HL-60 (cell line): ENCODE results near the gene ACRV1.

ENCODE experiments used
- DNase-seq, 2 experiments: peaks; one replicate each; pipeline ENCODE4 v3.0.0-alpha.2; 2010 to 2020; ENCODE audit warnings: low read depth in 1 of 2, low spot score in 1 of 2
- H3K27ac ChIP-seq: fragments of 250-450 bp; sonication (Bioruptor Pico); replicated peaks from 2 replicates; pipeline ENCODE4 v1.5.1; 2020; ENCODE audit warnings: mild to moderate bottlenecking, moderate library complexity
- H3K27me3 ChIP-seq: fragments of 250-450 bp; sonication (Bioruptor Pico); 2 replicates; pipeline ENCODE4 v1.5.1; 2021; ENCODE audit warnings: mild to moderate bottlenecking, moderate library complexity; ENCODE audit not compliant: insufficient read depth, poor library complexity, severe bottlenecking
- H3K4me3 ChIP-seq: replicated peaks from 2 replicates; pipeline ENCODE4 v1.5.1; 2011; ENCODE audit warnings: mild to moderate bottlenecking, control low read depth, low read length; ENCODE audit not compliant: insufficient read depth
- CTCF ChIP-seq: IDR thresholded peaks from one replicate; pipeline ENCODE4 v1.5.1; 2011; ENCODE audit warnings: low read length, control low read depth, inconsistent platforms; ENCODE audit not compliant: insufficient read depth
- GABPA ChIP-seq: IDR thresholded peaks from 2 replicates; pipeline ENCODE4 v1.6.1; 2012; ENCODE audit warnings: low read depth
- POLR2AphosphoS5 ChIP-seq: IDR thresholded peaks from 2 replicates; pipeline ENCODE4 v1.6.1; 2012; ENCODE audit warnings: low read depth
- REST ChIP-seq: IDR thresholded peaks from 2 replicates; pipeline ENCODE4 v1.6.1; 2012; ENCODE audit warnings: low read depth; ENCODE audit not compliant: insufficient replicate concordance
- SPI1 ChIP-seq: IDR thresholded peaks from 2 replicates; pipeline ENCODE4 v1.6.1; 2012; ENCODE audit warnings: low read depth, mild to moderate bottlenecking, borderline replicate concordance

Gene ACRV1

GRCh38 chr11:125688632-125689031, 8.0 kb upstream of the ACRV1 start:
- Histone ChIP-seq H3K4me3 (no peak overlapping the region), H3K27me3 (no peaks in the 10 kb centered on the region), H3K27ac (no peak overlapping the region)
- TF ChIP-seq SPI1: no peak
- TF ChIP-seq CTCF: no peak
- no peak for DNase-seq

GRCh38 chr11:125688066-125688465, 7.4 kb upstream of the ACRV1 start:
- no peak for TF ChIP-seq GABPA
- no peak for TF ChIP-seq CTCF
- TF ChIP-seq SPI1: no peak
- TF ChIP-seq POLR2AphosphoS5: no peak
- TF ChIP-seq REST: no peak
- Histone ChIP-seq H3K4me3 (no peak overlapping the region), H3K27me3 (no peaks in the 10 kb centered on the region), H3K27ac (no peak overlapping the region)
- DNase-seq: no peak

GRCh38 chr11:125685228-125685627, 4.6 kb upstream of the ACRV1 start:
- no peak overlapping the region for H3K4me3 ChIP-seq
- no peak for DNase-seq
- no peaks in the 10 kb centered on the region for H3K27me3 ChIP-seq
- TF ChIP-seq REST (no peak), GABPA (no peak), SPI1 (no peak), CTCF (no peak), POLR2AphosphoS5 (no peak)
- no peak overlapping the region for H3K27ac ChIP-seq

GRCh38 chr11:125679837-125680236, 810 bp downstream of the ACRV1 start:
- DNase-seq: no peak

More at GRCh38 chr11:125679837-125680236, 810 bp downstream of the ACRV1 start:
- Histone ChIP-seq H3K27me3 (no peaks in the 10 kb centered on the region), H3K4me3 (no peak overlapping the region), H3K27ac (no peak overlapping the region)
- no peak for TF ChIP-seq SPI1
- no peak for TF ChIP-seq CTCF
- TF ChIP-seq GABPA: no peak
- no peak for TF ChIP-seq POLR2AphosphoS5
- no peak for TF ChIP-seq REST
